Measurements from ENCODE around the gene EPHA6. TPM values are rescaled to one million over a fixed set of nuclear protein-coding genes. Genes with fewer than 3 reads are reported as not detected.

EPHA6 gene
- total and polyA plus RNA-seq, 7 donors = 0.58 to 53.5 (median 45.4) TPM; not detected in 2

DNA sequence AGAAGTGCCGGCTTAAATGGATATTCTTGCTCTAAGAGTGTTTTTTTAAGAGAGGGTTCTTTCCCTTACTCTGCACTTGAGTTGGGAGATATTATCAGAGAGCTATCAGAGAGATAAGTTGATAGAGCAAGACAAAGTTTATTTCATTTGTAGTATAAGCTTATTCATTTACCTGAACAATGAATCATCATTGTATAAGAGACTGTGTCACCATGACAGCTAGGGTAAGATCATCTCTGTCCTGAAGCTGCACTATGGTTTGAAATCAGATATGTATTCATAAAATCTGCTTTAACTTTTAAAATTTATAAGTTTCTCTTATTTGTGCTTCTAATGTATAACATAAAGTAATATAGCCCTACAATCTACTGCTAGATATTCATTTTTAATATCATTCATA, 822.1 kb downstream of the EPHA6 start:
- H3K27me3 ChIP-seq = no peaks in the 10 kb centered on the region
- intact Hi-C loops (cut with DNase I) = no loop called here
- H3K27ac ChIP-seq = no peak overlapping the region
- H3K36me3 ChIP-seq = no peaks in the 10 kb centered on the region
- no peaks in the 10 kb centered on the region for H3K9me3 ChIP-seq
- TF ChIP-seq EP300 (IDR thresholded peaks at IDR 0.05) (no peak), POLR2A (IDR thresholded peaks at IDR 0.05) (no peak), POLR2AphosphoS5 (IDR thresholded peaks at IDR 0.05) (no peak)
- TF ChIP-seq, protein P1, sequence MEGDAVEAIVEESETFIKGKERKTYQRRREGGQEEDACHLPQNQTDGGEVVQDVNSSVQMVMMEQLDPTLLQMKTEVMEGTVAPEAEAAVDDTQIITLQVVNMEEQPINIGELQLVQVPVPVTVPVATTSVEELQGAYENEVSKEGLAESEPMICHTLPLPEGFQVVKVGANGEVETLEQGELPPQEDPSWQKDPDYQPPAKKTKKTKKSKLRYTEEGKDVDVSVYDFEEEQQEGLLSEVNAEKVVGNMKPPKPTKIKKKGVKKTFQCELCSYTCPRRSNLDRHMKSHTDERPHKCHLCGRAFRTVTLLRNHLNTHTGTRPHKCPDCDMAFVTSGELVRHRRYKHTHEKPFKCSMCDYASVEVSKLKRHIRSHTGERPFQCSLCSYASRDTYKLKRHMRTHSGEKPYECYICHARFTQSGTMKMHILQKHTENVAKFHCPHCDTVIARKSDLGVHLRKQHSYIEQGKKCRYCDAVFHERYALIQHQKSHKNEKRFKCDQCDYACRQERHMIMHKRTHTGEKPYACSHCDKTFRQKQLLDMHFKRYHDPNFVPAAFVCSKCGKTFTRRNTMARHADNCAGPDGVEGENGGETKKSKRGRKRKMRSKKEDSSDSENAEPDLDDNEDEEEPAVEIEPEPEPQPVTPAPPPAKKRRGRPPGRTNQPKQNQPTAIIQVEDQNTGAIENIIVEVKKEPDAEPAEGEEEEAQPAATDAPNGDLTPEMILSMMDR (IDR thresholded peaks at IDR 0.05) = no peak
- no peak overlapping the region for H3K4me3 ChIP-seq
- H3K4me1 ChIP-seq = no peaks in the 10 kb centered on the region
- 75% methylated on average over 1 of the region's 1 CpG for WGBS, 2 donors
- no peak for DNase-seq

- no peak overlapping the region for H3K4me3 ChIP-seq
- 82 to 97% methylated on average over 1 of the region's 1 CpG for WGBS, 2 donors
- H3K27me3 ChIP-seq = no peaks in the 10 kb centered on the region
- intact Hi-C loops (cut with DNase I) = no loop called here
- no peak overlapping the region for H3K27ac ChIP-seq
- H3K9me3 ChIP-seq = no peaks in the 10 kb centered on the region
- DNase-seq = no peak
- TF ChIP-seq EP300 (IDR thresholded peaks at IDR 0.05) = no peak
- TF ChIP-seq, protein P1 (IDR thresholded peaks at IDR 0.05) = no peak
- no peak for TF ChIP-seq POLR2A (IDR thresholded peaks at IDR 0.05)
- TF ChIP-seq POLR2AphosphoS5 (IDR thresholded peaks at IDR 0.05) = no peak
- no peaks in the 10 kb centered on the region for H3K36me3 ChIP-seq
- no peaks in the 10 kb centered on the region for H3K4me1 ChIP-seq
Measured at GRCh38 chr3:97646932-97647331, 832.5 kb downstream of the EPHA6 start.

- Histone ChIP-seq H3K4me3 (no peak overlapping the region), H3K36me3 (no peaks in the 10 kb centered on the region), H3K27me3 (no peaks in the 10 kb centered on the region), H3K27ac (no peak overlapping the region), H3K9me3 (no peaks in the 10 kb centered on the region), H3K4me1 (no peaks in the 10 kb centered on the region)
- 89 to 93% methylated on average over 1 of the region's 1 CpG for WGBS, 2 donors
- DNase-seq = no peak
- TF ChIP-seq EP300 (IDR thresholded peaks at IDR 0.05) (no peak), POLR2A (IDR thresholded peaks at IDR 0.05) (no peak), POLR2AphosphoS5 (IDR thresholded peaks at IDR 0.05) (no peak)
- TF ChIP-seq, protein P1 (IDR thresholded peaks at IDR 0.05) = no peak
- intact Hi-C loops (cut with DNase I) = no loop called here
Measured at GRCh38 chr3:97647441-97647982, 833.1 kb downstream of the EPHA6 start.

- H3K4me3 ChIP-seq = no peak overlapping the region
- intact Hi-C loops (cut with DNase I) = loop anchor here (10.0 kb wide), 1 partner anchor 791 kb away; no protein-coding TSS in a partner anchor
- peaks cover 0 to 1% (median 0%) of the 10 kb centered on the region in 4 donors for H3K9me3 ChIP-seq
- no peaks in the 10 kb centered on the region for H3K36me3 ChIP-seq
- no peak overlapping the region for H3K27ac ChIP-seq
- H3K4me1 ChIP-seq = no peaks in the 10 kb centered on the region
- DNase-seq = no peak
- TF ChIP-seq, protein P1 (IDR thresholded peaks at IDR 0.05) = no peak
- no peak for TF ChIP-seq POLR2AphosphoS5 (IDR thresholded peaks at IDR 0.05)
- TF ChIP-seq EP300 (IDR thresholded peaks at IDR 0.05) = no peak
- no peak for TF ChIP-seq POLR2A (IDR thresholded peaks at IDR 0.05)
- 20 to 67% methylated on average over 1 of the region's 1 CpG for WGBS, 2 donors
- no peaks in the 10 kb centered on the region for H3K27me3 ChIP-seq
Measured at GRCh38 chr3:97655971-97656370, 841.6 kb downstream of the EPHA6 start.

DNA sequence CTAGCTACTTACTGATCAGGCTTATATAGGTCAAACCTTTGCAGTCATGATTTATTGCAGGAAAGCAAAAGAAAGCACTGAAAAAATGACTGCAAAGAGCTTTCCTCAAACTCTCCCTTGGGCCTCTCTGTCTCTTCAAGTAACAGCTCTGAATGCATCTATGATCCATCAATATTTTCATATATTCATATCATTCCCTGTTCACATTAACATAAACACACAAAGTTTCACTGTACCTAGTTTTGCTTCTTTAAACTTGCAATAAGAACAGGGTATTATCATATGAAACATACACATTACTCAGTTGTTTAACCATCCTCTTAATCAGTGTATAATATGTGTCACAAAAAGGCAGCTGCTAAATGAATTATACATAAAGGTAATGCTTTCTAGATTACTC, 842.2 kb downstream of the EPHA6 start:
- H3K27me3 ChIP-seq = no peaks in the 10 kb centered on the region
- no peak overlapping the region for H3K27ac ChIP-seq
- H3K4me1 ChIP-seq = no peaks in the 10 kb centered on the region
- H3K4me3 ChIP-seq = no peak overlapping the region
- peaks cover 0 to 1% (median 0%) of the 10 kb centered on the region in 4 donors for H3K9me3 ChIP-seq
- intact Hi-C loops (cut with DNase I) = loop anchor here (10.0 kb wide), 1 partner anchor 792 kb away; no protein-coding TSS in a partner anchor
- no peaks in the 10 kb centered on the region for H3K36me3 ChIP-seq
- no peak for DNase-seq
- TF ChIP-seq POLR2A (IDR thresholded peaks at IDR 0.05) = no peak
- TF ChIP-seq EP300 (IDR thresholded peaks at IDR 0.05) = no peak
- TF ChIP-seq POLR2AphosphoS5 (IDR thresholded peaks at IDR 0.05) = no peak
- TF ChIP-seq, protein P1 (IDR thresholded peaks at IDR 0.05) = no peak
